PC-9 (cell line): Measurements from ENCODE around the gene HES1.

Experiments used
- EZH2 ChIP-seq: fragments of 200-600 bp; sonication (generic); IDR thresholded peaks from 2 replicates; pipeline ENCODE4 v1.8.0; 2017; ENCODE audit warnings: antibody characterized with exemption, low read depth
- TF ChIP-seq, protein P1 (sequence below): fragments of 200-600 bp; sonication (generic); conservative IDR thresholded peaks from 2 replicates; pipeline ENCODE4 v1.6.1; 2017; ENCODE audit warnings: mixed run types, antibody characterized with exemption, mild to moderate bottlenecking, moderate library complexity

DNA sequence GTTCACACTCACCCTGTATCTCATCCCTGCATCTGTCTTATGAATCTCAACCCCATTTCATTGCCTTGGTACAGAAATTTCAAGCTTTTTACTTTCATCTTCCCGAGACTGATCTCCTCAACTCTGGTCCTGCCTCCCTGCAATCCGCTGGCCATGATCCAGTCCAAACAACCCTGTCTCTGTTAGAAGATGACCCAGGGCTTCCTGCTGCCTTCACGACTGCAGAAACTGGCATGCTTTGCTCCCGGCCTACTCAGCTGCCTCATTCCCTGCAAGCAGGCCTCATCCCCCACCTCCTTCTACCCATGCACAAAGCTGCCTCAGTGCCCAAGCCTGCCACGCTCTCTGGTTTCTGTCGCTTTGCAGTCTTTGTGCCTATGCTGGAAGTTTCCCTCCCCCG, 12.4 kb downstream of the HES1 start:
- TF ChIP-seq, protein P1, sequence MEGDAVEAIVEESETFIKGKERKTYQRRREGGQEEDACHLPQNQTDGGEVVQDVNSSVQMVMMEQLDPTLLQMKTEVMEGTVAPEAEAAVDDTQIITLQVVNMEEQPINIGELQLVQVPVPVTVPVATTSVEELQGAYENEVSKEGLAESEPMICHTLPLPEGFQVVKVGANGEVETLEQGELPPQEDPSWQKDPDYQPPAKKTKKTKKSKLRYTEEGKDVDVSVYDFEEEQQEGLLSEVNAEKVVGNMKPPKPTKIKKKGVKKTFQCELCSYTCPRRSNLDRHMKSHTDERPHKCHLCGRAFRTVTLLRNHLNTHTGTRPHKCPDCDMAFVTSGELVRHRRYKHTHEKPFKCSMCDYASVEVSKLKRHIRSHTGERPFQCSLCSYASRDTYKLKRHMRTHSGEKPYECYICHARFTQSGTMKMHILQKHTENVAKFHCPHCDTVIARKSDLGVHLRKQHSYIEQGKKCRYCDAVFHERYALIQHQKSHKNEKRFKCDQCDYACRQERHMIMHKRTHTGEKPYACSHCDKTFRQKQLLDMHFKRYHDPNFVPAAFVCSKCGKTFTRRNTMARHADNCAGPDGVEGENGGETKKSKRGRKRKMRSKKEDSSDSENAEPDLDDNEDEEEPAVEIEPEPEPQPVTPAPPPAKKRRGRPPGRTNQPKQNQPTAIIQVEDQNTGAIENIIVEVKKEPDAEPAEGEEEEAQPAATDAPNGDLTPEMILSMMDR: no peak
- no peak for TF ChIP-seq EZH2
